Hippocampal formation (tissue), 2 donors: ENCODE measurements around the gene THSD8.
"Not testable (repeated sequence)": the region's sequence is repeated elsewhere in the genome, so short reads cannot be mapped to it uniquely, and the experiment has no call there.

ENCODE experiments used
- DNase-seq, 2 donors: peaks; one replicate each; lab custom pipeline; 2025; lab: John Stamatoyannopoulos, UW

Gene THSD8

GRCh38 chr19:12792051-12792852 lies 9.6 kb upstream of the THSD8 start:
- DNase-seq: peak; percentile 29 to 46

GRCh38 chr19:12792853-12793289 lies 9.0 kb upstream of the THSD8 start:
- DNase-seq: no peak

- peak; percentile 80 to 89 for DNase-seq
Observed at GRCh38 chr19:12793290-12794195, 8.3 kb upstream of the THSD8 start.

- no peak for DNase-seq
Observed at GRCh38 chr19:12794196-12794941, 7.5 kb upstream of the THSD8 start.

- no peak for DNase-seq
Observed at GRCh38 chr19:12794971-12795381, 6.9 kb upstream of the THSD8 start.

GRCh38 chr19:12796146-12797071 lies 5.5 kb upstream of the THSD8 start:
- DNase-seq: peak; percentile 60 to 68

GRCh38 chr19:12797141-12797587 lies 4.7 kb upstream of the THSD8 start:
- no peak for DNase-seq

- DNase-seq: not testable (repeated sequence)
Observed at GRCh38 chr19:12797607-12798006, 4.3 kb upstream of the THSD8 start.

GRCh38 chr19:12799742-12800465 lies 2.0 kb upstream of the THSD8 start:
- no peak for DNase-seq

GRCh38 chr19:12800466-12800770 lies 1.5 kb upstream of the THSD8 start:
- DNase-seq: no peak

- DNase-seq: no peak
Observed at GRCh38 chr19:12800923-12801465, 875 bp upstream of the THSD8 start.

- no peak for DNase-seq
Observed at GRCh38 chr19:12802267-12803106, 618 bp downstream of the THSD8 start.

GRCh38 chr19:12804051-12804450 lies 2.2 kb downstream of the THSD8 start:
- DNase-seq: no peak

- DNase-seq: peak; percentile 86 to 89
Observed at GRCh38 chr19:12806242-12807081, 4.6 kb downstream of the THSD8 start, which contains the start of gene RNASEH2A. Gene RNASEH2A (plus strand): TSS chr19:12806584. CDS start chr19:12806674, 90 bp downstream.

GRCh38 chr19:12815088-12815487 lies 13.2 kb downstream of the THSD8 start:
- DNase-seq: no peak

GRCh38 chr19:12817188-12817587 lies 15.3 kb downstream of the THSD8 start:
- not testable (repeated sequence) for DNase-seq

GRCh38 chr19:12817810-12818209 lies 15.9 kb downstream of the THSD8 start:
- not testable (repeated sequence) for DNase-seq

GRCh38 chr19:12821761-12822160 lies 19.9 kb downstream of the THSD8 start:
- no peak for DNase-seq
